Heart left ventricle (tissue), 13 donors: ENCODE results near the gene EFR3B.

Source experiments
- CTCF ChIP-seq, 12 donors: fragments of 200-600 bp; sonication (generic) in 4 of 12; IDR thresholded peaks; one replicate each; pipeline versions ENCODE4 v1.5.0 to v1.8.0; 2018 to 2022; ENCODE audit warnings: antibody characterized with exemption in 12 of 12, mild to moderate bottlenecking in 5 of 12
- POLR2A ChIP-seq, 2 donors: fragments of 450-650 bp; IDR thresholded peaks; one replicate each; pipeline ENCODE4 v1.6.1; 2017; ENCODE audit warnings: antibody characterized with exemption in 2 of 2, mild to moderate bottlenecking in 2 of 2, moderate library complexity in 2 of 2
- donor health status: ischemic (EF 13 %, LVEDD 7.1; RV severe dilation, severe dysfunction).
- donor health status: DM: no; HTN: yes; CAD: no.
- donor health status: DM: no; HTN: no; CAD: no.
- donor health status: ischemic (EF 25% LVEDD 6.9; RV normal size, moderate dysfunction).
- donor health status: ischemic (EF 25% LVEDD 5.7; RV mildly dilated, moderate dysfunction).
- donor health status: ischemic (EF 35%, LVEDD 5.7; RV mildly dilated, moderate dysfunction).
- donor health status: nonischemic (EF 11% LVEDD 7.7; RV severe dilation, severe dysfunction).
- donor health status: DM: yes; HTN: yes; CAD: no.
- donor health status: PGD.
- donor health status: ischemic (EF 29% LVEDD 5.4; RV normal size, mild dysfunction).
- donor health status: nonischemic (EF 23%, LVEDD 6.1; RV moderate dilation, normal function).

GRCh38 chr2:25132693-25133092 is 90.8 kb downstream of the EFR3B start:
- TF ChIP-seq CTCF (IDR thresholded peaks at IDR 0.05): no peak
- TF ChIP-seq POLR2A (IDR thresholded peaks at IDR 0.05): no peak
